Nephron (organoid): ENCODE data around the gene MBTPS1.

Source experiments
- H3K27ac Mint-ChIP-seq, 3 experiments: 2 replicates each; pipeline ENCODE4 v1.8.0; 2020; ENCODE audit warnings: mixed read lengths in 3 of 3, mild to moderate bottlenecking in 2 of 3, moderate library complexity in 1 of 3
- H3K27me3 Mint-ChIP-seq: 2 replicates; pipeline ENCODE4 v1.8.0; 2021; ENCODE audit warnings: low read depth, mild to moderate bottlenecking, moderate library complexity, mixed read lengths
- H3K36me3 Mint-ChIP-seq: 2 replicates; pipeline ENCODE4 v1.8.0; 2020; ENCODE audit warnings: low read depth, mixed read lengths
- H3K4me1 Mint-ChIP-seq: 2 replicates; pipeline ENCODE4 v1.8.0; 2020; ENCODE audit warnings: mixed read lengths
- H3K4me3 Mint-ChIP-seq, 3 experiments: 2 replicates each; pipeline ENCODE4 v1.8.0; 2020; ENCODE audit warnings: mild to moderate bottlenecking in 3 of 3, mixed read lengths in 3 of 3, moderate library complexity in 2 of 3
- H3K9me3 Mint-ChIP-seq: 2 replicates; pipeline ENCODE4 v1.8.0; 2020; ENCODE audit warnings: mixed read lengths
- TF ChIP-seq, protein P1 (sequence below), 3 experiments: fragments of 200-600 bp; sonication (generic); IDR thresholded peaks; one replicate each; pipeline ENCODE4 v1.5.0; 2021; ENCODE audit warnings: antibody characterized with exemption in 3 of 3; ENCODE audit not compliant: unreplicated experiment in 3 of 3

Gene MBTPS1

DNA sequence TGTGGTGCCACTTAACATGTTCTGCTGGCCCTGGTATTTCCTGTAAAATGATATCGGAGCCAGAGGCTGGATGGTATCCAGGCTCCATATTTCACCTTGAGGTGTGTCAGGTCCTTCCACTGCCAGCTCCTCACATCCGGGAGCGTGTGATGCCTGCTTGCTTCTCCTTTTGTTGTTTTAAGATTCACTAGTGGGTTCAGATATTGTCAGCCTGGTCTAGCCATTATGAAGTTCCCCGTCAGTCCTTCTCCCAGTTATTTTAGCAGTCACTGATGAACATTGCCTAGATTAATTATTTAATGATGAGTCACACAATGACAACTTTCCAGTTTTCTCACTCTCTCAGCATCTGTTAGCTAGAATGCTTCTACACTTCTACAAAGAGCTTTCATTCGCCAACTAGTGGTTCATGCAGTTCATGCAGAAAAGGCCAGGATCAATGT is 39.6 kb upstream of the MBTPS1 start:
- no peaks in the 10 kb centered on the region for H3K4me1 Mint-ChIP-seq
- H3K27ac Mint-ChIP-seq: no peak overlapping the region
- H3K36me3 Mint-ChIP-seq: peaks cover 3% of the 10 kb centered on the region
- TF ChIP-seq, protein P1, sequence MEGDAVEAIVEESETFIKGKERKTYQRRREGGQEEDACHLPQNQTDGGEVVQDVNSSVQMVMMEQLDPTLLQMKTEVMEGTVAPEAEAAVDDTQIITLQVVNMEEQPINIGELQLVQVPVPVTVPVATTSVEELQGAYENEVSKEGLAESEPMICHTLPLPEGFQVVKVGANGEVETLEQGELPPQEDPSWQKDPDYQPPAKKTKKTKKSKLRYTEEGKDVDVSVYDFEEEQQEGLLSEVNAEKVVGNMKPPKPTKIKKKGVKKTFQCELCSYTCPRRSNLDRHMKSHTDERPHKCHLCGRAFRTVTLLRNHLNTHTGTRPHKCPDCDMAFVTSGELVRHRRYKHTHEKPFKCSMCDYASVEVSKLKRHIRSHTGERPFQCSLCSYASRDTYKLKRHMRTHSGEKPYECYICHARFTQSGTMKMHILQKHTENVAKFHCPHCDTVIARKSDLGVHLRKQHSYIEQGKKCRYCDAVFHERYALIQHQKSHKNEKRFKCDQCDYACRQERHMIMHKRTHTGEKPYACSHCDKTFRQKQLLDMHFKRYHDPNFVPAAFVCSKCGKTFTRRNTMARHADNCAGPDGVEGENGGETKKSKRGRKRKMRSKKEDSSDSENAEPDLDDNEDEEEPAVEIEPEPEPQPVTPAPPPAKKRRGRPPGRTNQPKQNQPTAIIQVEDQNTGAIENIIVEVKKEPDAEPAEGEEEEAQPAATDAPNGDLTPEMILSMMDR (IDR thresholded peaks at IDR 0.05; ENCODE audit: unreplicated experiment in 3 of 3): no peak
- no peak overlapping the region for H3K4me3 Mint-ChIP-seq
- H3K27me3 Mint-ChIP-seq: peaks cover 32% of the 10 kb centered on the region
- H3K9me3 Mint-ChIP-seq: no peaks in the 10 kb centered on the region

DNA sequence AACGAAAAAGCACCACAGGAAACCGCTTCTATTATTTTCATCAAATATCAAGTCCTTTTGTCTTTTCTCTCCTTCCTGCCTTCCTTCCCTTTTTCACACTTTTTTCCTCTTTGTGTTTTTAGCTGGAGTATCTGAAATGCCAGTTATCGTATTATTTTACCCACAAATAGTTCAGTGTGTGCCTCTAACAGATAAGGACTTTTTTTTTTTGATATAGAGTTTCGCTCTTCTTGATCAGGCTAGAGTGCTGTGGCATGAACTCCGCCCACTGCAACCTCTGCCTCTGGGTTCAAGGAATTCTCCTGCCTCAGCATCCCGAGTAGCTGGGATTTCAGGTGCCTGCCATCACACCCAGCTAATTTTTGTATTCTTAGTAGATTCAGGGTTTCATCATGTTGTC is 39.0 kb upstream of the MBTPS1 start:
- TF ChIP-seq, protein P1 (IDR thresholded peaks at IDR 0.05; ENCODE audit: unreplicated experiment in 3 of 3): no peak
- H3K9me3 Mint-ChIP-seq: no peaks in the 10 kb centered on the region
- no peak overlapping the region for H3K4me3 Mint-ChIP-seq
- H3K27me3 Mint-ChIP-seq: peaks cover 38% of the 10 kb centered on the region
- no peak overlapping the region for H3K27ac Mint-ChIP-seq
- no peaks in the 10 kb centered on the region for H3K4me1 Mint-ChIP-seq
- H3K36me3 Mint-ChIP-seq: peaks cover 3% of the 10 kb centered on the region

DNA sequence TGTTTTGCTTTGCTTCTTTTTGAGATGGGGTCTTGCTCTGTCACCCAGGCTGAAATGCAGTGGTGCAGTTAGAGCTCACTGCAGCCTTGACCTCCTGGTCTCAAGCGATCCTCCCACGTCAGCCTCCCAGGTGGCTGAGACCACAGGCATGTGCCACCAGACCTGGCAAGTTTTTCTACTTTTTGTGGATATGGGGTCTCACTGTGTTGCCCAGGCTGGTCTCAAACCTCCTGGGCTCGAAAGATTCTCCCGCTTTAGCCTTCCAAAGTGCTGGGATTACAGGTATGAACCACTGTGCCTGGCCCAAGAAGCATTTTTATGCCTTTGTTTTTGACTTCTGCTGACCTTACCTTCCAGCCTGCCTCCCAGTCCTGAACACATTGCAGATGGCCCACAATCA is 38.5 kb upstream of the MBTPS1 start:
- TF ChIP-seq, protein P1 (IDR thresholded peaks at IDR 0.05; ENCODE audit: unreplicated experiment in 3 of 3): no peak

DNA sequence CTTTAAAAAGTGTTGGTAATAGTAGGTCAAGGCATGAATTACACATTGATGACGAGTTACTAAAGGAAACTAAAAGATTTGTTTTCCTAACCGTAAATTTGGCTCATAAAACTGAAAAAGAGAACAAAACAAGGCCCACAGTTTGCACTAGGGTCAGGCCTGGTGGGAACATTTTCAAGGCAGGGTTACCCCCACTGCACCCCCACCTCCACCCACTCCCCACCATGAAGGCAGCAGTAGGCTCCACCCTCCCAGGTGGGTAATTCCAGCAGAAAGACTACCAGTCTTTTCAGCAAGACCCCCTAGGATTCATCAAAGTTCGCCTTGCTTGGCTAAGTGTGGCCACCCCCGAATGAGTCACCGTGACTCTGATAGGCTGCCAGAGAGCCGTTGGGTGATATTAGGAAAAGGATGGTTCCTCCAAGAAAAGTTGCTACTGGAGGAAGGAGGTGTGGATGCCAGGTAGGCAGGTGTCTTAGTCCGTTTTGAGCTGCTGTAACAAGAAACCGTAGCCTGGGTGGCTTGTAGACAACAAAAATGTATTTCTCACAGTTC is 37.0 kb upstream of the MBTPS1 start:
- no peaks in the 10 kb centered on the region for H3K9me3 Mint-ChIP-seq
- peaks cover 29% of the 10 kb centered on the region for H3K27me3 Mint-ChIP-seq
- TF ChIP-seq, protein P1 (IDR thresholded peaks at IDR 0.05; ENCODE audit: unreplicated experiment in 3 of 3): no peak
- H3K4me1 Mint-ChIP-seq: no peaks in the 10 kb centered on the region
- no peak overlapping the region for H3K27ac Mint-ChIP-seq
- peaks cover 3% of the 10 kb centered on the region for H3K36me3 Mint-ChIP-seq
- no peak overlapping the region for H3K4me3 Mint-ChIP-seq

More for the DNA sequence above, 38.5 kb upstream of the MBTPS1 start:
- Mint-ChIP-seq H3K36me3 (peaks cover 3% of the 10 kb centered on the region), H3K27me3 (peaks cover 38% of the 10 kb centered on the region), H3K27ac (no peak overlapping the region), H3K4me1 (no peaks in the 10 kb centered on the region), H3K9me3 (no peaks in the 10 kb centered on the region), H3K4me3 (no peak overlapping the region)

DNA sequence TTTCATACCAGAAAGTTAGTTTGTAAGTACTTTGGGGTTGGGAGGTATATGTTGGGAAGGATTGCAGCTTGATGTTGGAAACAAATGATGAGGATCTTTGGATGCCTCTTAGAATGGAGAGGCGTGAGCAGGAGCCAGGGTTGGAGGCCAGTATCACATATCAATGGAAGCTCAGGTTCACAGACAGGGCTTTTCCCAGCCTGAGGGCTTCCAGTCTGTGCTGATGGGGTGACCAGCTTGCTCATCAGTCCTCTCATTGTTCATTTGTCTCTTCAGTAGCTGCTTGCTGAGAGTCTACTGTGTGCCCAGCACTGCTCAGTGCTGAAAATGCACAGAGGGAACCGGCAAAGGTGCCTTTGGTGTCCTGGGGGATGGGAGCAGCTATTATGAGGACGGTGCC is 34.2 kb upstream of the MBTPS1 start:
- Mint-ChIP-seq H3K36me3 (peaks cover 3% of the 10 kb centered on the region), H3K27ac (no peak overlapping the region), H3K9me3 (no peaks in the 10 kb centered on the region), H3K27me3 (peaks cover 21% of the 10 kb centered on the region), H3K4me1 (no peaks in the 10 kb centered on the region), H3K4me3 (no peak overlapping the region)
- TF ChIP-seq, protein P1 (IDR thresholded peaks at IDR 0.05; ENCODE audit: unreplicated experiment in 3 of 3): no peak
